Stimulated activated CD4-positive, alpha-beta T cell treated with anti-CD3 and anti-CD28 coated beads, Interleukin-15, amount 100 ng/mL, for 1 hour (primary cell): Measurements from ENCODE around the gene ZDHHC14.
"Not testable (repeated sequence)": the region's sequence is repeated elsewhere in the genome, so short reads cannot be mapped to it uniquely, and the experiment has no call there.

Experiments
- DNase-seq, 2 donors: peaks; one replicate each; pipeline ENCODE4 v3.0.0-alpha.2; 2020; ENCODE audit warnings: low read depth in 1 of 2, low spot score in 1 of 2

The ZDHHC14 gene

GRCh38 chr6:157684620-157685299, 303.8 kb downstream of the ZDHHC14 start:
- DNase-seq = no peak

- no peak for DNase-seq
Measured at GRCh38 chr6:157685596-157686280, 304.7 kb downstream of the ZDHHC14 start.

GRCh38 chr6:157688275-157688959, 307.4 kb downstream of the ZDHHC14 start:
- DNase-seq = no peak

- no peak for DNase-seq
Measured at GRCh38 chr6:157688960-157689599, 308.1 kb downstream of the ZDHHC14 start.

GRCh38 chr6:157689875-157690274, 308.9 kb downstream of the ZDHHC14 start:
- DNase-seq = no peak

- DNase-seq = no peak
Measured at GRCh38 chr6:157690441-157691210, 309.6 kb downstream of the ZDHHC14 start.

- DNase-seq = not testable (repeated sequence)
Measured at GRCh38 chr6:157691621-157692020, 310.6 kb downstream of the ZDHHC14 start.

- no peak for DNase-seq
Measured at GRCh38 chr6:157693867-157694266, 312.9 kb downstream of the ZDHHC14 start.

- DNase-seq = no peak
Measured at GRCh38 chr6:157695301-157696040, 314.5 kb downstream of the ZDHHC14 start.

GRCh38 chr6:157699777-157700636, 319.0 kb downstream of the ZDHHC14 start:
- DNase-seq = no peak

- DNase-seq = not testable (repeated sequence)
Measured at GRCh38 chr6:157706351-157706750, 325.4 kb downstream of the ZDHHC14 start.

- DNase-seq = no peak
Measured at GRCh38 chr6:157706883-157707282, 325.9 kb downstream of the ZDHHC14 start.

GRCh38 chr6:157707576-157707975, 326.6 kb downstream of the ZDHHC14 start:
- no peak for DNase-seq

GRCh38 chr6:157708239-157708638, 327.2 kb downstream of the ZDHHC14 start:
- DNase-seq = no peak

- no peak for DNase-seq
Measured at GRCh38 chr6:157708933-157709332, 327.9 kb downstream of the ZDHHC14 start.

- DNase-seq = no peak
Measured at GRCh38 chr6:157709555-157709954, 328.6 kb downstream of the ZDHHC14 start.

GRCh38 chr6:157710604-157711003, 329.6 kb downstream of the ZDHHC14 start:
- no peak for DNase-seq

GRCh38 chr6:157711060-157711459, 330.1 kb downstream of the ZDHHC14 start:
- DNase-seq = no peak

- DNase-seq = no peak
Measured at GRCh38 chr6:157712585-157713295, 331.8 kb downstream of the ZDHHC14 start.
